ENCODE measurements around the gene DENND6B. TPM values are rescaled to one million over a fixed set of nuclear protein-coding genes. Genes with fewer than 3 reads are reported as not detected.

DENND6B gene
- total and polyA plus RNA-seq, 2 of the 13 experiments (the other 11 are each of a cell fraction or from before 2014, with no cell fraction given) = 0.95 to 3.8 TPM

- TF ChIP-seq ZNF234 (CRISPR knock-in tag; conservative IDR thresholded peaks at IDR 0.05) = no peak
- no peak for TF ChIP-seq ZBTB8A (CRISPR knock-in tag; IDR thresholded peaks at IDR 0.05; ENCODE audit: borderline replicate concordance, low read depth)
- TF ChIP-seq MEIS2 (CRISPR knock-in tag; IDR thresholded peaks at IDR 0.05) = no peak
- TF ChIP-seq HNF4G (IDR thresholded peaks at IDR 0.05; ENCODE audit: borderline replicate concordance, low read depth, low read length) = no peak
- TF ChIP-seq HNF4G (CRISPR knock-in tag; IDR thresholded peaks at IDR 0.05; ENCODE audit: borderline replicate concordance, low read depth) = no peak
- TF ChIP-seq ZNF772 (CRISPR knock-in tag; IDR thresholded peaks at IDR 0.05) = no peak
- no peak for TF ChIP-seq KDM3A (CRISPR knock-in tag; IDR thresholded peaks at IDR 0.05; ENCODE audit: low read depth)
- TF ChIP-seq ZSCAN21 (CRISPR knock-in tag; IDR thresholded peaks at IDR 0.05; ENCODE audit: borderline replicate concordance) = no peak
- TF ChIP-seq HOXA7 (CRISPR knock-in tag; IDR thresholded peaks at IDR 0.05) = no peak
- TF ChIP-seq MTF2 (CRISPR knock-in tag; IDR thresholded peaks at IDR 0.05; ENCODE audit: borderline replicate concordance) = no peak
- TF ChIP-seq MYC (CRISPR knock-in tag; IDR thresholded peaks at IDR 0.05; ENCODE audit: borderline replicate concordance) = no peak
- no peak for TF ChIP-seq CAMTA2 (CRISPR knock-in tag; IDR thresholded peaks at IDR 0.05; ENCODE audit: borderline replicate concordance)
- TF ChIP-seq ZNF414 (CRISPR knock-in tag; IDR thresholded peaks at IDR 0.05) = no peak
- no peak for TF ChIP-seq ZNF569 (CRISPR knock-in tag; IDR thresholded peaks at IDR 0.05; ENCODE audit: borderline replicate concordance)
- no peak for TF ChIP-seq KLF13 (CRISPR knock-in tag; IDR thresholded peaks at IDR 0.05)
- no peak for TF ChIP-seq AHDC1 (CRISPR knock-in tag; IDR thresholded peaks at IDR 0.05; ENCODE audit: borderline replicate concordance)
- Histone ChIP-seq H3K36me3 (replicated peaks in 1 of 2; ENCODE audit: control insufficient read depth in 1 of 2, insufficient read depth in 2 of 2, low read length in 2 of 2) (peaks cover 35 to 45% of the 10 kb centered on the region in 2 experiments; a peak in 4 of 5 replicates), H3K9me3 (ENCODE audit: low read length) (no peaks in the 10 kb centered on the region), H3K27ac (ENCODE audit: extremely low read length, insufficient read depth, low read length) (no peak overlapping the region), H3K4me3 (replicated peaks in 1 of 3; ENCODE audit: insufficient read depth in 1 of 3, low read depth in 2 of 3, low read length in 3 of 3) (no peak overlapping the region), H3K9ac (ENCODE audit: insufficient read depth, low read depth, low read length) (no peak overlapping the region), H2AFZ (ENCODE audit: low read length) (no peak overlapping the region), H3K4me2 (ENCODE audit: low read depth, low read length) (no peak overlapping the region), H3K27me3 (ENCODE audit: control insufficient read depth in 1 of 2, insufficient read depth in 2 of 2, low read length in 2 of 2) (no peaks in the 10 kb centered on the region), H3K79me2 (ENCODE audit: insufficient read depth, low read length) (no peaks in the 10 kb centered on the region), H3K4me1 (ENCODE audit: insufficient read depth, low read length) (no peaks in the 10 kb centered on the region), H4K20me1 (ENCODE audit: insufficient read depth, low read length) (0 out of 2 replicates have a peak, but pooled peaks cover 1% of the 10 kb centered on the region)
- FAIRE-seq = no peak
- ATAC-seq = no peak
- in situ Hi-C loops (cut with HindIII; ENCODE audit: extremely low pct_ligation_motif_present, low pct_unique_long_range_greater_than_20kb) (no loop called here), intact Hi-C loops (cut with micrococcal nuclease; ENCODE audit: unreplicated experiment) (no loop called here)
- no TSS peak for BruUV-seq (replicated peaks)
- 98% methylated on average over 9 of the region's 38 CpGs for WGBS (ENCODE audit: low lambda C conversion rate)
- ChIA-PET POLR2A (interaction anchor here (0.9 kb wide), 1 partner anchor 15 kb away, joined by 3 read pairs; no protein-coding TSS in a partner anchor), CTCF (ENCODE audit: low intra/inter-chr PET ratio, low total read pairs) (no interaction called here)
- DNase-seq (ENCODE audit: low spot score) = no peak
Observed at GRCh38 chr22:50280022-50280707, 46.6 kb downstream of the DENND6B start.

All from HepG2 (cell line).